Non-pigmented ciliary epithelial cell (primary cell): ENCODE measurements around the gene ASPA.
A peak's percentile ranks its signal among the peaks of the same experiment; 100 is the strongest.

Source experiments
- DNase-seq: peaks from one replicate; pipeline ENCODE4 v3.0.0-alpha.2; 2010; ENCODE audit warnings: low read depth

Gene ASPA

GRCh38 chr17:3535253-3535995 is 59.6 kb downstream of the ASPA start:
- peak; percentile 15 for DNase-seq

- DNase-seq = no peak
Measured at GRCh38 chr17:3536716-3537115, 60.9 kb downstream of the ASPA start.

- DNase-seq = no peak
Measured at GRCh38 chr17:3539881-3540540, 64.2 kb downstream of the ASPA start.

- no peak for DNase-seq
Measured at GRCh38 chr17:3542410-3543088, 66.8 kb downstream of the ASPA start.

DNA sequence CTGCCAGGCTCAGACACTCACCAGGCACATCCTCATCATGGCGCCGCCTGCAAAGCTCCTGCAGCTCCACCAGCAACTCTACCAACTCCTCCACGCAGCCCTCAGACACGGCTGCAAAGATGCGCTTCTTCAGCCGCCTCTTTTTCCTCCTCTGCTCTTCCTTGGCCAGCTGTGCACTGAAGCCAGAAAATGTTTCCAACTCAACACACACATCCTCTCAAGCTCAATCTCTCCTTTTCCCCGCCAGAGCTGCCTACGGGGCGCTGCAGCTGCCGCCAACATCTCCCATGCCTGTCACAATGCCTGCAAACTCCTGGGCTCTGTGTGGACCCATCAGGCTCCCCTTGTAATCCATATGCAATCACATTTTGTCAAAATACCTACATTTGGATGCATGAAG is 67.7 kb downstream of the ASPA start:
- no peak for DNase-seq

DNA sequence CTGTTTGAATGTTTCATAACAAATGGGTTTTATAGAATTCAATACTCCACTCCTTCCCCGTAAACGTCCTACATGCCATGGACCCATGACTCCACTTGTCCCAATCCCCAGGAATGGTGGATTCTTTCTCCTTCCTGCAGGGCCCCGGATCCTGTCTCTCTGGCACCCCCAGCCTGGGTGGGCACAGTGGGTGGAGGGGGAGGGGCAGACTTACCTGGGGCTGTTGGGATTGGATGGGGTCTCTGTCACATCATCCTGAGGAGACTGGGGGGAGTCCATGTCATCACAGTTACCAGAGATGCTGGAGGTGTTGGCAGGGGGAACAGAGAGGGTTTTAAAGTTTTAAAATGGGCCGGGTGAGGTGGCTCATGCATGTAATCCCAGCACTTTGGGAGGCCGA is 68.6 kb downstream of the ASPA start:
- DNase-seq = no peak

GRCh38 chr17:3545151-3545550 is 69.4 kb downstream of the ASPA start:
- no peak for DNase-seq

DNA sequence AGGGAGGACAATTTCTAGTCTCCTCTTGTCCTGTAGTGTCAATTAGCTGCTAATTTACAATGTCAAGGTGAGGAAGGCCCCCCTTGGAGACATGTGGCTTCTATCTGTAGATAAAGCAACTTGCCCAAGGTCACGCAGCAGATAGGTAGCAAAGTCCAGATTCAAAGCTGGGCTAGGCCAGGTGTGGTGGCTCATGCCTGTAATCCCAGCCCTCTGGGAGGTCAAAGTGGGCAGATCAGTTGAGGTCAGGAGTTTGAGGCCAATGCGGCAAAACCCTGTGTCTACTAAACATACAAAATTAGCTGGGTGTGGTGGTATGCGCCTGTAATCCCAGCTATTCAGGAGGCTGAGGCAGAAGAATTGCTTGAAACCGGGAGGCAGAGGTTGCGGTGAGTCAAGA is 70.7 kb downstream of the ASPA start:
- DNase-seq = no peak

- DNase-seq = no peak
Measured at GRCh38 chr17:3546997-3547396, 71.2 kb downstream of the ASPA start.

GRCh38 chr17:3547628-3548027 is 71.8 kb downstream of the ASPA start:
- no peak for DNase-seq

- no peak for DNase-seq
Measured at GRCh38 chr17:3549610-3550162, 73.9 kb downstream of the ASPA start.

- no peak for DNase-seq
Measured at GRCh38 chr17:3551189-3551588, 75.4 kb downstream of the ASPA start.

- no peak for DNase-seq
Measured at GRCh38 chr17:3552916-3553315, 77.1 kb downstream of the ASPA start.
